GM19035 (cell line): ENCODE results near the gene TIPIN.
"Not testable (repeated sequence)": the region's sequence is repeated elsewhere in the genome, so short reads cannot be mapped to it uniquely, and the experiment has no call there.

Source experiments
- ATAC-seq: cut with Tn5 transposase; IDR thresholded peaks from one replicate; pipeline ENCODE4 v1.9.1; 2021; ENCODE audit not compliant: unreplicated experiment

The TIPIN gene

GRCh38 chr15:66386204-66387123 is 30.0 kb upstream of the TIPIN start, which contains the start of gene MAP2K1:
Gene MAP2K1, plus strand, starts transcription at chr15:66386912. Its CDS starts 436 bp downstream, at chr15:66387348.
- peak; percentile 80 for ATAC-seq

- ATAC-seq: not testable (repeated sequence)
These were observed 24.9 kb upstream of the TIPIN start for GRCh38 chr15:66381376-66381775.

- ATAC-seq: no peak
These were observed 22.4 kb upstream of the TIPIN start for GRCh38 chr15:66378814-66379430.

GRCh38 chr15:66374179-66374578 is 17.7 kb upstream of the TIPIN start:
- no peak for ATAC-seq

- no peak for ATAC-seq
These were observed 13.5 kb upstream of the TIPIN start for GRCh38 chr15:66369773-66370651.

- no peak for ATAC-seq
These were observed 8.6 kb upstream of the TIPIN start for GRCh38 chr15:66364944-66365528.

- ATAC-seq: no peak
These were observed 6.3 kb upstream of the TIPIN start for GRCh38 chr15:66362776-66363175.

- ATAC-seq: not testable (repeated sequence)
These were observed 5.4 kb upstream of the TIPIN start for GRCh38 chr15:66361745-66362460.

- ATAC-seq: no peak
These were observed 3.3 kb upstream of the TIPIN start for GRCh38 chr15:66359740-66360139.

GRCh38 chr15:66356077-66356358 is 467 bp downstream of the TIPIN start:
- no peak for ATAC-seq

- not testable (repeated sequence) for ATAC-seq
These were observed 8.0 kb downstream of the TIPIN start for GRCh38 chr15:66348530-66348929.

GRCh38 chr15:66328771-66329170 is 27.7 kb downstream of the TIPIN start:
- no peak for ATAC-seq

- no peak for ATAC-seq
These were observed 28.7 kb downstream of the TIPIN start for GRCh38 chr15:66327736-66328135.

GRCh38 chr15:66326051-66326450 is 30.4 kb downstream of the TIPIN start:
- no peak for ATAC-seq

GRCh38 chr15:66323312-66323928 is 33.1 kb downstream of the TIPIN start:
- no peak for ATAC-seq

- ATAC-seq: no peak
These were observed 44.3 kb downstream of the TIPIN start for GRCh38 chr15:66312144-66312543.

- ATAC-seq: no peak
These were observed 45.7 kb downstream of the TIPIN start for GRCh38 chr15:66310786-66311185.

GRCh38 chr15:66309828-66310227 is 46.7 kb downstream of the TIPIN start:
- ATAC-seq: no peak

- no peak for ATAC-seq
These were observed 48.0 kb downstream of the TIPIN start for GRCh38 chr15:66308531-66308930.

GRCh38 chr15:66306381-66306780 is 50.1 kb downstream of the TIPIN start:
- no peak for ATAC-seq
